ENCODE results near the gene PPP6R2.

PPP6R2 gene

GRCh38 chr22:50489363-50490243 is 146.5 kb downstream of the PPP6R2 start:
- H3K27me3 ChIP-seq (ENCODE audit: control insufficient read depth in 1 of 2, insufficient read depth in 2 of 2, low read length in 2 of 2), result no peaks in the 10 kb centered on the region
- H3K9ac ChIP-seq (ENCODE audit: low read depth in 1 of 2, low read length in 2 of 2), result no peak overlapping the region
- H3K9me3 ChIP-seq (ENCODE audit: control insufficient read depth in 1 of 2, low read length in 2 of 2), result no peaks in the 10 kb centered on the region
- H3K4me1 ChIP-seq (ENCODE audit: control insufficient read depth in 1 of 2, insufficient read depth in 2 of 2, low read length in 2 of 2), result peaks cover 11 to 13% of the 10 kb centered on the region in 2 donors
- H3K4me3 ChIP-seq (ENCODE audit: low read depth in 1 of 2, low read length in 2 of 2), result no peak overlapping the region
- no peak overlapping the region for H3K27ac ChIP-seq (ENCODE audit: low read depth, low read length)
- no peaks in the 10 kb centered on the region for H3K36me3 ChIP-seq (ENCODE audit: control insufficient read depth in 1 of 2, insufficient read depth in 2 of 2, low read length in 2 of 2)

- no peak overlapping the region for H3K27ac ChIP-seq (ENCODE audit: low read depth, low read length)
These were observed 147.6 kb downstream of the PPP6R2 start for GRCh38 chr22:50490531-50491308.

More at GRCh38 chr22:50490531-50491308, 147.6 kb downstream of the PPP6R2 start:
- Histone ChIP-seq H3K4me1 (ENCODE audit: control insufficient read depth in 1 of 2, insufficient read depth in 2 of 2, low read length in 2 of 2) (peaks cover 3 to 4% of the 10 kb centered on the region in 2 donors), H3K36me3 (ENCODE audit: control insufficient read depth in 1 of 2, insufficient read depth in 2 of 2, low read length in 2 of 2) (no peaks in the 10 kb centered on the region), H3K27me3 (ENCODE audit: control insufficient read depth in 1 of 2, insufficient read depth in 2 of 2, low read length in 2 of 2) (no peaks in the 10 kb centered on the region), H3K4me3 (ENCODE audit: low read depth in 1 of 2, low read length in 2 of 2) (no peak overlapping the region), H3K9ac (ENCODE audit: low read depth in 1 of 2, low read length in 2 of 2) (no peak overlapping the region), H3K9me3 (ENCODE audit: control insufficient read depth in 1 of 2, low read length in 2 of 2) (no peaks in the 10 kb centered on the region)
